B cell (primary cell): Measurements from ENCODE around the gene BHLHE40. TPM values are rescaled to one million over a fixed set of nuclear protein-coding genes. Genes with fewer than 3 reads are reported as not detected.

Experiments used
- ATAC-seq: fragments of 200-7000 bp; cut with Tn5 transposase; one replicate; pipeline ENCODE4 v1.10.0; 2021; ENCODE audit warnings: low read depth, mild to moderate bottlenecking, moderate number of reproducible peaks, moderate library complexity
- CTCF ChIA-PET: fragments of 350-600 bp; sonication (Branson Sonifier 250); formaldehyde crosslinking; loops from one replicate; lab custom pipeline; 2021; ENCODE audit warnings: antibody characterized with exemption, inconsistent platforms; lab: Charles Lee
- POLR2A ChIA-PET: fragments of 350-600 bp; sonication (Branson Sonifier 250); formaldehyde crosslinking; loops from one replicate; lab custom pipeline; 2021; ENCODE audit warnings: antibody characterized with exemption; lab: Charles Lee
- DNase-seq: peaks from one replicate; pipeline ENCODE4 v3.0.0; 2013
- H2AFZ ChIP-seq: 2 replicates; pipeline ENCODE4 v1.6.1; 2012; ENCODE audit warnings: mild to moderate bottlenecking, low read depth, low read length; ENCODE audit not compliant: insufficient read depth, poor library complexity, severe bottlenecking
- H3K27ac ChIP-seq, 2 donors: 1 replicate in 1 of 2; 2 replicates in 1 of 2; pipeline ENCODE4 v1.5.1; 2012 to 2013; ENCODE audit warnings: low read length in 2 of 2, mild to moderate bottlenecking in 2 of 2, moderate library complexity in 1 of 2
- H3K27me3 ChIP-seq, 4 experiments: fragments of 200-600 bp in 1 of 4; sonication (generic) in 1 of 4; replicated peaks in 1 of 4; 1 replicate in 2 of 4; 2 replicates in 2 of 4; pipeline versions ENCODE4 v1.6.1 to v1.7.0; 2013 to 2016; ENCODE audit warnings: low read length in 3 of 4, mild to moderate bottlenecking in 2 of 4, mixed read lengths in 1 of 4, moderate library complexity in 1 of 4; ENCODE audit not compliant: insufficient read depth in 4 of 4, control insufficient read depth in 3 of 4; ENCODE audit errors: control extremely low read depth in 1 of 4
- H3K36me3 ChIP-seq, 2 experiments: replicated peaks in 1 of 2; 1 replicate in 1 of 2; 2 replicates in 1 of 2; pipeline versions ENCODE4 v1.6.1 to v1.7.1; 2013; ENCODE audit warnings: low read length in 1 of 2; ENCODE audit not compliant: insufficient read depth in 2 of 2, control insufficient read depth in 1 of 2; ENCODE audit errors: control extremely low read depth in 1 of 2, extremely low read depth in 1 of 2
- H3K4me1 ChIP-seq, 2 donors: fragments of 200-600 bp in 1 of 2; sonication (generic) in 1 of 2; 1 replicate in 1 of 2; 2 replicates in 1 of 2; pipeline versions ENCODE4 v1.5.1 to v1.6.1; 2013 to 2017; ENCODE audit warnings: low read length in 2 of 2; ENCODE audit not compliant: control insufficient read depth in 2 of 2, insufficient read depth in 2 of 2
- H3K4me2 ChIP-seq: replicated peaks from 2 replicates; pipeline ENCODE3; 2012; ENCODE audit warnings: mild to moderate bottlenecking, low read depth, low read length; ENCODE audit not compliant: poor library complexity, severe bottlenecking
- H3K4me3 ChIP-seq, 5 experiments: fragments of 200-600 bp in 1 of 5; sonication (generic) in 1 of 5; 1 replicate in 3 of 5; 2 replicates in 2 of 5; pipeline versions ENCODE4 v1.5.1 to v1.7.0; 2011 to 2016; ENCODE audit warnings: low read length in 4 of 5, mild to moderate bottlenecking in 4 of 5, low read depth in 2 of 5, control low read depth in 1 of 5, moderate library complexity in 1 of 5; ENCODE audit not compliant: insufficient read depth in 1 of 5; ENCODE audit errors: control extremely low read depth in 1 of 5, extremely low read depth in 1 of 5
- H3K79me2 ChIP-seq: fragments of 200-600 bp; sonication (generic); one replicate; pipeline ENCODE4 v1.6.0; 2016; ENCODE audit warnings: low read length; ENCODE audit not compliant: control insufficient read depth, insufficient read depth
- H3K9ac ChIP-seq: fragments of 200-600 bp; sonication (generic); 2 replicates; pipeline ENCODE4 v1.6.1; 2017; ENCODE audit warnings: mild to moderate bottlenecking, low read length, moderate library complexity
- H3K9me3 ChIP-seq, 3 donors: one replicate each; pipeline versions ENCODE4 v1.6.1 to v1.7.1; 2013; ENCODE audit warnings: low read length in 2 of 3; ENCODE audit not compliant: control insufficient read depth in 2 of 3, insufficient read depth in 1 of 3; ENCODE audit errors: control extremely low read depth in 1 of 3
- H4K20me1 ChIP-seq: 2 replicates; pipeline ENCODE4 v1.6.0; 2012; ENCODE audit warnings: mild to moderate bottlenecking, low read length; ENCODE audit not compliant: insufficient read depth, control insufficient read depth, poor library complexity, severe bottlenecking
- H3K27ac Mint-ChIP-seq: one replicate; pipeline ENCODE4 v1.8.0; 2021; ENCODE audit warnings: mixed read lengths
- H3K27me3 Mint-ChIP-seq: one replicate; pipeline ENCODE4 v1.8.0; 2021; ENCODE audit warnings: mixed read lengths
- H3K4me1 Mint-ChIP-seq: one replicate; pipeline ENCODE4 v1.8.0; 2021; ENCODE audit warnings: mixed read lengths
- H3K4me3 Mint-ChIP-seq: one replicate; pipeline ENCODE4 v1.8.0; 2021; ENCODE audit warnings: mixed read lengths
- H3K9me3 Mint-ChIP-seq: one replicate; pipeline ENCODE4 v1.8.0; 2022; ENCODE audit warnings: mixed read lengths; ENCODE audit not compliant: insufficient read depth
- EZH2 ChIP-seq: IDR thresholded peaks from 2 replicates; pipeline ENCODE4 v1.6.1; 2012; ENCODE audit warnings: borderline replicate concordance, low read depth, mild to moderate bottlenecking, moderate library complexity, low read length; ENCODE audit not compliant: insufficient read depth, poor library complexity, severe bottlenecking
- WGBS: methylation state at CpG from one replicate; pipeline ENCODE4 v1.1.5; 2013; ENCODE audit warnings: missing lambda C conversion rate; ENCODE audit not compliant: insufficient coverage; 5-methylcytosine and 5-hydroxymethylcytosine counted together
- intact Hi-C: fragments of 100-400 bp; cut with micrococcal nuclease; formaldehyde crosslinking; loops from one replicate; pipeline ENCODE4 v1.10.0; 2022
- polyA plus RNA-seq: library from polyadenylated mRNA; depleted of rRNA; stranded (reverse); fragments of >200 nt; gene quantifications from 2 replicates; pipeline ENCODE4 v1.2.3, GENCODE V29; 2012
- total RNA-seq, 2 donors: library from RNA; stranded (reverse); fragments of 120-200 nt in 1 of 2; gene quantifications; 1 replicate in 1 of 2; 2 replicates in 1 of 2; pipeline versions ENCODE4 v1.2.3 to v1.2.4, GENCODE V29; 2013 to 2022
- TF ChIP-seq, protein P1 (sequence below): fragments of 200-600 bp; IDR thresholded peaks from one replicate; pipeline ENCODE4 v1.8.0; 2022; ENCODE audit warnings: antibody characterized with exemption, mild to moderate bottlenecking

The BHLHE40 gene
- total and polyA plus RNA-seq, 2 donors (not counting 1 experiment from before 2014, with no cell fraction given), result 26.2 to 53.8 TPM

DNA sequence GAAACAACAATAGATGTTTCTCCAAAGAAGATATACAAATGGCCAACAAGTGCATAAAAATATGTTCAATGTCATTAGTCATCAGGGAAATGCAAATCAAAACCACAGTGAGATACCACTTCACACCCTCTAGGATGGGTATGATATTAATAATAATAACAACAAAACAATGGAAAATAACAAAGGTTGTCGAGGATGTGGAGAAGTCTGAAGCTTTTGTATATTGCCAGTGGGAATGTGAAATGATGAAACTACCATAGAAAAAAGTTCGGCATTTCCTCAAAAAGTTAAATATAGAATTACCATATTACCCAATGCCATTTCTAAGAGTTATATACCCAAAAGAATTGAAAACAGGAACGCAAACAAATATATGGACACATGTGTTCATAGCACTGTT is 10.8 kb downstream of the BHLHE40 start:
- no peaks in the 10 kb centered on the region for H3K27me3 Mint-ChIP-seq
- TF ChIP-seq EZH2, result no peak
- TF ChIP-seq, protein P1, sequence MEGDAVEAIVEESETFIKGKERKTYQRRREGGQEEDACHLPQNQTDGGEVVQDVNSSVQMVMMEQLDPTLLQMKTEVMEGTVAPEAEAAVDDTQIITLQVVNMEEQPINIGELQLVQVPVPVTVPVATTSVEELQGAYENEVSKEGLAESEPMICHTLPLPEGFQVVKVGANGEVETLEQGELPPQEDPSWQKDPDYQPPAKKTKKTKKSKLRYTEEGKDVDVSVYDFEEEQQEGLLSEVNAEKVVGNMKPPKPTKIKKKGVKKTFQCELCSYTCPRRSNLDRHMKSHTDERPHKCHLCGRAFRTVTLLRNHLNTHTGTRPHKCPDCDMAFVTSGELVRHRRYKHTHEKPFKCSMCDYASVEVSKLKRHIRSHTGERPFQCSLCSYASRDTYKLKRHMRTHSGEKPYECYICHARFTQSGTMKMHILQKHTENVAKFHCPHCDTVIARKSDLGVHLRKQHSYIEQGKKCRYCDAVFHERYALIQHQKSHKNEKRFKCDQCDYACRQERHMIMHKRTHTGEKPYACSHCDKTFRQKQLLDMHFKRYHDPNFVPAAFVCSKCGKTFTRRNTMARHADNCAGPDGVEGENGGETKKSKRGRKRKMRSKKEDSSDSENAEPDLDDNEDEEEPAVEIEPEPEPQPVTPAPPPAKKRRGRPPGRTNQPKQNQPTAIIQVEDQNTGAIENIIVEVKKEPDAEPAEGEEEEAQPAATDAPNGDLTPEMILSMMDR, result no peak
- no peaks in the 10 kb centered on the region for H3K36me3 ChIP-seq
- POLR2A ChIA-PET, result no interaction called here
- H3K4me3 ChIP-seq, result no peak overlapping the region
- H3K27ac ChIP-seq, result no peak overlapping the region
- no peak overlapping the region for H3K9ac ChIP-seq
- no peak overlapping the region for H3K4me2 ChIP-seq
- DNase-seq, result no peak
- no CpG with 5 or more reads among the region's 3 CpGs for WGBS
- no peak overlapping the region for H2AFZ ChIP-seq
- ATAC-seq, result no peak
- intact Hi-C loops, result no loop called here
- H4K20me1 ChIP-seq, result no peaks in the 10 kb centered on the region
- H3K79me2 ChIP-seq, result peaks cover 9% of the 10 kb centered on the region
- peaks cover 42% of the 10 kb centered on the region for H3K4me1 Mint-ChIP-seq
- H3K4me1 ChIP-seq, result peaks cover 28 to 42% of the 10 kb centered on the region in 2 donors
- H3K4me3 Mint-ChIP-seq, result no peak overlapping the region
- H3K9me3 ChIP-seq, result peaks cover 0 to 3% (median 0%) of the 10 kb centered on the region in 3 donors
- CTCF ChIA-PET, result no interaction called here
- H3K27me3 ChIP-seq, result no peaks in the 10 kb centered on the region
- no peak overlapping the region for H3K27ac Mint-ChIP-seq
- no peaks in the 10 kb centered on the region for H3K9me3 Mint-ChIP-seq

DNA sequence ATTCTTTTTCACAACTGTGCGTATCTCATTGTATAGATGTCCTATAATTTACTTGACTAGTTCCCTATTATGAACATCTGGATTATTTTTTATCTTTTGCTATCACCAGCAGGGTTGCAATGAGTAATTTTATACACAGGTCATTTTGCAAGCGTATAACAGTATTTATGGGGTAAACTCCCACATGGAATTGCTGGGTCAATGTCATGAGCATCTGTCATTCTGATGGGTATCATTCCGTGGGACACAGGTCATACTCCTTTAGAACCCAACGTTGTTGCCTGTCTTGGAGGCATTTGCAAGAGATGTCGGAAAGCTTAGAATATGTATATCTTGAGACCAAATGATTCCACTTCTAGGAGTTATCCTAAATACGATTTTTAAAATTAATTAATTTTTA is 12.9 kb downstream of the BHLHE40 start:
- 100% methylated on average over 1 of the region's 6 CpGs for WGBS
- ChIA-PET POLR2A (interaction anchor here (2.3 kb wide), 1 partner anchor 20 kb away, joined by 7 read pairs; no protein-coding TSS in a partner anchor), CTCF (interaction anchor here (6.9 kb wide), 1 partner anchor 10 kb away, joined by 39 read pairs; no protein-coding TSS in a partner anchor)
- H3K9me3 Mint-ChIP-seq, result no peaks in the 10 kb centered on the region
- H3K4me3 ChIP-seq, result no peak overlapping the region
- no peak for ATAC-seq
- no peaks in the 10 kb centered on the region for H3K27me3 Mint-ChIP-seq
- no peaks in the 10 kb centered on the region for H4K20me1 ChIP-seq
- no peak overlapping the region for H2AFZ ChIP-seq
- H3K79me2 ChIP-seq, result peaks cover 2% of the 10 kb centered on the region
- intact Hi-C loops, result no loop called here
- no peak overlapping the region for H3K27ac Mint-ChIP-seq
- no peak for DNase-seq
- H3K9me3 ChIP-seq, result peaks cover 0 to 3% (median 0%) of the 10 kb centered on the region in 3 donors
- no peak for TF ChIP-seq EZH2
- H3K36me3 ChIP-seq, result no peaks in the 10 kb centered on the region
- no peak overlapping the region for H3K27ac ChIP-seq
- H3K4me3 Mint-ChIP-seq, result no peak overlapping the region
- no peak overlapping the region for H3K9ac ChIP-seq
- H3K27me3 ChIP-seq, result no peaks in the 10 kb centered on the region
- H3K4me1 Mint-ChIP-seq, result peaks cover 34% of the 10 kb centered on the region
- no peak overlapping the region for H3K4me2 ChIP-seq
- peaks cover 10 to 23% of the 10 kb centered on the region in 2 donors for H3K4me1 ChIP-seq
